Caco-2 (cell line): ENCODE data around the gene GABRB3. TPM values are rescaled to one million over a fixed set of nuclear protein-coding genes. Genes with fewer than 3 reads are reported as not detected.

ENCODE experiments used
- BruUV-seq: library from RNA; stranded (reverse); fragments of 400-500 nt; replicated peaks from 2 replicates; lab custom pipeline; 2021; lab: Mats Ljungman, UMichigan
- CTCF ChIA-PET: fragments of 300-600 bp; sonication (Branson Sonifier 250); formaldehyde crosslinking; loops from one replicate; lab custom pipeline; 2022; ENCODE audit warnings: antibody characterized with exemption; lab: Charles Lee
- POLR2A ChIA-PET: fragments of 300-600 bp; sonication (Branson Sonifier 250); formaldehyde crosslinking; loops from one replicate; lab custom pipeline; 2022; ENCODE audit warnings: antibody characterized with exemption; lab: Charles Lee
- DNase-seq, 2 experiments: peaks; one replicate each; pipeline versions ENCODE4 v3.0.0 to v3.0.0-alpha.2; 2020 to 2022
- H3K27me3 ChIP-seq: replicated peaks from 2 replicates; pipeline ENCODE4 v1.6.0; 2011; ENCODE audit warnings: low read length; ENCODE audit not compliant: control insufficient read depth, insufficient read depth
- H3K36me3 ChIP-seq: 2 replicates; pipeline ENCODE4 v1.5.1; 2011; ENCODE audit warnings: low read length; ENCODE audit not compliant: control insufficient read depth, insufficient read depth
- H3K4me1 ChIP-seq: fragments of 250-450 bp; sonication (Bioruptor Pico); 2 replicates; pipeline ENCODE4 v1.5.1; 2020; ENCODE audit warnings: mild to moderate bottlenecking
- H3K4me3 ChIP-seq: 2 replicates; pipeline ENCODE4 v1.5.1; 2011; ENCODE audit warnings: low read depth, mild to moderate bottlenecking, control low read depth, low read length
- H3K9me3 ChIP-seq: fragments of 250-450 bp; sonication (Bioruptor Pico); 2 replicates; pipeline ENCODE4 v1.5.1; 2020; ENCODE audit warnings: mild to moderate bottlenecking, moderate library complexity
- H3K27ac Mint-ChIP-seq: one replicate; pipeline ENCODE4 v1.8.0; 2022; ENCODE audit warnings: mixed read lengths; ENCODE audit not compliant: unreplicated experiment
- H3K27me3 Mint-ChIP-seq: one replicate; pipeline ENCODE4 v1.8.0; 2022; ENCODE audit warnings: mixed read lengths; ENCODE audit not compliant: insufficient read depth, unreplicated experiment
- H3K36me3 Mint-ChIP-seq: one replicate; pipeline ENCODE4 v1.8.0; 2022; ENCODE audit warnings: mild to moderate bottlenecking, mixed read lengths; ENCODE audit not compliant: insufficient read depth, unreplicated experiment
- H3K4me1 Mint-ChIP-seq: one replicate; pipeline ENCODE4 v1.8.0; 2022; ENCODE audit warnings: low read depth, mixed read lengths; ENCODE audit not compliant: unreplicated experiment
- H3K4me3 Mint-ChIP-seq: one replicate; pipeline ENCODE4 v1.8.0; 2022; ENCODE audit warnings: mild to moderate bottlenecking, moderate library complexity, mixed read lengths; ENCODE audit not compliant: unreplicated experiment
- H3K9me3 Mint-ChIP-seq: one replicate; pipeline ENCODE4 v1.8.0; 2022; ENCODE audit warnings: mixed read lengths; ENCODE audit not compliant: unreplicated experiment
- CTCF ChIP-seq, 2 experiments: fragments of 200-600 bp in 1 of 2; IDR thresholded peaks; 1 replicate in 1 of 2; 2 replicates in 1 of 2; pipeline versions ENCODE4 v1.5.1 to v1.8.0; 2011 to 2022; ENCODE audit warnings: antibody characterized with exemption in 1 of 2, control low read depth in 1 of 2, inconsistent platforms in 1 of 2, low read depth in 1 of 2, low read length in 1 of 2, mild to moderate bottlenecking in 1 of 2, moderate library complexity in 1 of 2; ENCODE audit not compliant: insufficient read depth in 1 of 2, severe bottlenecking in 1 of 2, unreplicated experiment in 1 of 2
- intact Hi-C: fragments of 100-400 bp; cut with micrococcal nuclease; formaldehyde crosslinking; loops from one replicate; pipeline ENCODE4 v1.10.0; 2022; ENCODE audit not compliant: unreplicated experiment
- total RNA-seq: library from RNA; stranded (reverse); gene quantifications from 2 replicates; pipeline ENCODE4 v1.2.3, GENCODE V29; 2022

Gene GABRB3
- total RNA-seq, 1 experiment from 2014 or later: not detected

GRCh38 chr15:26679927-26680326, 92.9 kb downstream of the GABRB3 start:
- BruUV-seq: no TSS peak
- H3K4me3 Mint-ChIP-seq: no peak overlapping the region
- H3K27ac Mint-ChIP-seq: no peak overlapping the region
- no peaks in the 10 kb centered on the region for H3K36me3 ChIP-seq
- H3K9me3 ChIP-seq: no peaks in the 10 kb centered on the region
- ChIA-PET POLR2A (no interaction called here), CTCF (no interaction called here)
- peaks cover 7% of the 10 kb centered on the region for H3K27me3 Mint-ChIP-seq
- no peaks in the 10 kb centered on the region for H3K36me3 Mint-ChIP-seq
- no peaks in the 10 kb centered on the region for H3K4me1 ChIP-seq
- no peak overlapping the region for H3K4me3 ChIP-seq
- no peaks in the 10 kb centered on the region for H3K27me3 ChIP-seq
- peaks cover 2% of the 10 kb centered on the region for H3K9me3 Mint-ChIP-seq
- intact Hi-C loops: no loop called here
- no peak for DNase-seq
- TF ChIP-seq CTCF (IDR thresholded peaks at IDR 0.05; ENCODE audit: insufficient read depth in 1 of 2, low read depth in 1 of 2, low read length in 1 of 2, severe bottlenecking in 1 of 2, unreplicated experiment in 1 of 2): no peak
- no peaks in the 10 kb centered on the region for H3K4me1 Mint-ChIP-seq

GRCh38 chr15:26676115-26676514, 96.8 kb downstream of the GABRB3 start:
- Mint-ChIP-seq H3K4me1 (no peaks in the 10 kb centered on the region), H3K27me3 (peaks cover 7% of the 10 kb centered on the region), H3K9me3 (no peaks in the 10 kb centered on the region), H3K4me3 (no peak overlapping the region), H3K36me3 (no peaks in the 10 kb centered on the region), H3K27ac (no peak overlapping the region)
- Histone ChIP-seq H3K27me3 (no peaks in the 10 kb centered on the region), H3K9me3 (no peaks in the 10 kb centered on the region), H3K4me1 (no peaks in the 10 kb centered on the region), H3K36me3 (no peaks in the 10 kb centered on the region), H3K4me3 (no peak overlapping the region)
- no peak for DNase-seq
- TF ChIP-seq CTCF (IDR thresholded peaks at IDR 0.05; ENCODE audit: insufficient read depth in 1 of 2, low read depth in 1 of 2, low read length in 1 of 2, severe bottlenecking in 1 of 2, unreplicated experiment in 1 of 2): no peak
- intact Hi-C loops: no loop called here
- BruUV-seq: no TSS peak
- CTCF ChIA-PET: no interaction called here
- POLR2A ChIA-PET: no interaction called here

DNA sequence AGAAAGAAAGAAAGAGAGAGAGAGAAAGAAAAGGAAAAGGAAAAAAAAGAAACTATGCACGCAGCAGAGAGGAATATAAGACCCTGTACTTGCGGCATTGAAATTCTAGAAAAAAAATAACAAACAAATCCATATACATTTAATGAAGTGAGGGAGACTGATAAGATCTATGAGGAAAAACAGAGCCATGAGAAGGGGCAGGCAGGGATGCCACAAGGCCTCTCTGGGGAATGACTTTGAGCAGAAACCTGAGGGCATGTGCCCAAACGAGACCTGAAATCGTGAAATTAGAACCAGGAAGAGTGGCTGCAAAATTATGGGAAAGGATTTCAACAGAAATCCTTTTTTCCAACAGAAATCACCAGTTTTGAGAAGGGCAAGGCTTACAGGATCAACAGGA, 98.4 kb downstream of the GABRB3 start:
- CTCF ChIA-PET: no interaction called here
- Histone ChIP-seq H3K9me3 (no peaks in the 10 kb centered on the region), H3K4me1 (no peaks in the 10 kb centered on the region), H3K36me3 (no peaks in the 10 kb centered on the region), H3K4me3 (no peak overlapping the region), H3K27me3 (no peaks in the 10 kb centered on the region)
- TF ChIP-seq CTCF (IDR thresholded peaks at IDR 0.05; ENCODE audit: insufficient read depth in 1 of 2, low read depth in 1 of 2, low read length in 1 of 2, severe bottlenecking in 1 of 2, unreplicated experiment in 1 of 2): no peak
- no peaks in the 10 kb centered on the region for H3K4me1 Mint-ChIP-seq
- no peak overlapping the region for H3K4me3 Mint-ChIP-seq
- intact Hi-C loops: no loop called here
- no peaks in the 10 kb centered on the region for H3K36me3 Mint-ChIP-seq
- no peak for DNase-seq
- H3K27ac Mint-ChIP-seq: no peak overlapping the region
- peaks cover 11% of the 10 kb centered on the region for H3K27me3 Mint-ChIP-seq
- no TSS peak for BruUV-seq
- peaks cover 5% of the 10 kb centered on the region for H3K9me3 Mint-ChIP-seq
- POLR2A ChIA-PET: no interaction called here
